Body of pancreas (tissue), 4 donors: Measurements from ENCODE around the gene RHBDF2. TPM values are rescaled to one million over a fixed set of nuclear protein-coding genes. Genes with fewer than 3 reads are reported as not detected.

ENCODE experiments used
- ATAC-seq: fragments of 150-250 bp; one replicate; pipeline ENCODE4 v1.9.1; 2016
- DNase-seq, 4 donors: peaks; one replicate each; pipeline ENCODE4 v3.0.0-alpha.2; 2019
- H3K27ac ChIP-seq, 4 donors: fragments of 200-600 bp; sonication (generic); 1 replicate in 3 of 4; 2 replicates in 1 of 4; pipeline versions ENCODE4 v1.5.1 to v1.6.1; 2016 to 2019; ENCODE audit warnings: mild to moderate bottlenecking in 1 of 4, mixed read lengths in 1 of 4, moderate library complexity in 1 of 4
- H3K27me3 ChIP-seq, 2 donors: fragments of 200-600 bp; sonication (generic); one replicate each; pipeline ENCODE4 v1.6.0; 2016; ENCODE audit warnings: mild to moderate bottlenecking in 1 of 2
- H3K36me3 ChIP-seq, 2 donors: fragments of 200-600 bp; sonication (generic); replicated peaks in 1 of 2; 2 replicates each; pipeline ENCODE4 v1.5.1; 2016; ENCODE audit warnings: low read depth in 2 of 2; ENCODE audit not compliant: insufficient read depth in 1 of 2
- H3K4me1 ChIP-seq: fragments of 200-600 bp; sonication (generic); one replicate; pipeline ENCODE4 v1.6.0; 2016
- H3K4me3 ChIP-seq, 2 donors: fragments of 200-600 bp; sonication (generic); 1 replicate in 1 of 2; 2 replicates in 1 of 2; pipeline ENCODE4 v1.5.1; 2016 to 2019
- H3K9me3 ChIP-seq, 3 donors: fragments of 200-600 bp; sonication (generic); 1 replicate in 2 of 3; 2 replicates in 1 of 3; pipeline ENCODE4 v1.5.1; 2016
- POLR2A ChIP-seq, 3 donors: fragments of 450-650 bp; IDR thresholded peaks; one replicate each; pipeline ENCODE4 v1.6.1; 2016; ENCODE audit warnings: antibody characterized with exemption in 3 of 3, mild to moderate bottlenecking in 2 of 3
- WGBS, 2 donors: methylation state at CpG; one replicate each; pipeline ENCODE4 v1.1.5; 2017; 5-methylcytosine and 5-hydroxymethylcytosine counted together
- intact Hi-C: fragments of 100-400 bp; cut with DNase I; formaldehyde crosslinking; loops from one replicate; pipeline ENCODE4 v1.15.1; 2023
- total RNA-seq, 2 donors: library from RNA; depleted of rRNA; stranded (reverse); fragments of >200 nt; gene quantifications; one replicate each; pipeline ENCODE4 v1.1.0, GENCODE V29; 2016
- TF ChIP-seq, protein P1 (sequence below), 7 experiments: fragments of 450-650 bp in 4 of 7; fragments of 200-600 bp in 3 of 7; sonication (generic) in 3 of 7; IDR thresholded peaks; one replicate each; pipeline ENCODE4 v1.5.1; 2016 to 2019; ENCODE audit warnings: antibody characterized with exemption in 7 of 7

The RHBDF2 gene
- total RNA-seq, 2 donors from 2014 or later: 23.1 to 48.1 TPM

DNA sequence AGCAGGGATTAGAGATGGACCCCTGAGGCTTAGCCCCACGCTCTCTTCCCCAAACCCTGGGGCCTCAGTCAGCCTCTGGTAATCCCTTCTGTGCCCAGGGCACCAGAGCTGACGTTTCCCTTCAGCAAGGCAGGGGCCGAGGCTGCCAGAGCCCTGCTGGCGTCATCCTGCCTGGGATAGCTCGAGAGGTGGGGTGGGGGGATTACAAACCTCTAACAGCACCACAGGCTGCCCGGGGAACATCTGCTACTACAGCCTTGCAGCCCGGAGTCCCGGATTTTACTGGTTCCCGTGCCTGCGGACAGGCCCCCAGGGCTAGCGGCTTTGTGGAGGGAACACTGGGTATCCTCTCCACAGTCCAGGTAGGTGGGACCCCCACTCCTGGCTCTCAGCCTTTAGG is 33.9 kb downstream of the RHBDF2 start, which contains the start of gene AANAT:
Gene AANAT (plus strand): TSS at position 238 of the 400 bp plus-strand sequence. CDS start 1,144 bp downstream, outside the sequence.
- H3K4me1 ChIP-seq: peaks cover 3% of the 10 kb centered on the region
- H3K36me3 ChIP-seq: peaks cover 0 to 9% of the 10 kb centered on the region in 2 donors
- H3K4me3 ChIP-seq: no peak within 1 kb of the TSS
- ATAC-seq (no peak), DNase-seq (no peak)
- intact Hi-C loops: loop anchor here (2.0 kb wide), 1 partner anchor 37 kb away; no protein-coding TSS in a partner anchor
- 69 to 100% methylated on average over 1 to 11 of the region's 11 CpGs for WGBS, 2 donors
- H3K27me3 ChIP-seq: no peaks in the 10 kb centered on the region
- TF ChIP-seq POLR2A (IDR thresholded peaks at IDR 0.05): no peak
- TF ChIP-seq, protein P1, sequence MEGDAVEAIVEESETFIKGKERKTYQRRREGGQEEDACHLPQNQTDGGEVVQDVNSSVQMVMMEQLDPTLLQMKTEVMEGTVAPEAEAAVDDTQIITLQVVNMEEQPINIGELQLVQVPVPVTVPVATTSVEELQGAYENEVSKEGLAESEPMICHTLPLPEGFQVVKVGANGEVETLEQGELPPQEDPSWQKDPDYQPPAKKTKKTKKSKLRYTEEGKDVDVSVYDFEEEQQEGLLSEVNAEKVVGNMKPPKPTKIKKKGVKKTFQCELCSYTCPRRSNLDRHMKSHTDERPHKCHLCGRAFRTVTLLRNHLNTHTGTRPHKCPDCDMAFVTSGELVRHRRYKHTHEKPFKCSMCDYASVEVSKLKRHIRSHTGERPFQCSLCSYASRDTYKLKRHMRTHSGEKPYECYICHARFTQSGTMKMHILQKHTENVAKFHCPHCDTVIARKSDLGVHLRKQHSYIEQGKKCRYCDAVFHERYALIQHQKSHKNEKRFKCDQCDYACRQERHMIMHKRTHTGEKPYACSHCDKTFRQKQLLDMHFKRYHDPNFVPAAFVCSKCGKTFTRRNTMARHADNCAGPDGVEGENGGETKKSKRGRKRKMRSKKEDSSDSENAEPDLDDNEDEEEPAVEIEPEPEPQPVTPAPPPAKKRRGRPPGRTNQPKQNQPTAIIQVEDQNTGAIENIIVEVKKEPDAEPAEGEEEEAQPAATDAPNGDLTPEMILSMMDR (IDR thresholded peaks at IDR 0.05): no peak
- H3K27ac ChIP-seq: no peak within 1 kb of the TSS
- no peaks in the 10 kb centered on the region for H3K9me3 ChIP-seq

DNA sequence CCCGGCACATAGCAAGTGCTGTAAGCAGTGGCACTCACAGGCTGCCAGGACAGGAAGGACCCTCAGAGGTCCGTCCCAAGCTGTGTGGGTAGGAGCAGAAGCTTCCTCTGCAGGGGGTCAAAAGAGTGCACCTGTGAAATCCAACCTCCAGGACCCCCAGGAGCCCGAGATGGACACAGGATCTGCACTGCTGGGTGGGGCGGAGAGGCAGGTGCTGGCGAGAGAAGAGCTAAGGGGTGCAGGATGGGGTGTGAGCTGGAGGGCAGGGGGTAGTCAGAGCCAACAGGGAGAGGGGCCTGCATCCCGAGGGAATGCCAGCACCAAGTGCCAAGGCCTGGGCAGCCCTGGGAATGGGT is 34.5 kb downstream of the RHBDF2 start:
- WGBS, 2 donors: 74 to 79% methylated on average over 6 of the region's 6 CpGs
- H3K4me1 ChIP-seq: peaks cover 3% of the 10 kb centered on the region
- no peaks in the 10 kb centered on the region for H3K27me3 ChIP-seq
- intact Hi-C loops: loop anchor here (2.0 kb wide), 1 partner anchor 38 kb away; no protein-coding TSS in a partner anchor
- no peaks in the 10 kb centered on the region for H3K9me3 ChIP-seq
- H3K4me3 ChIP-seq: no peak overlapping the region
- no peak overlapping the region for H3K27ac ChIP-seq
- TF ChIP-seq POLR2A (IDR thresholded peaks at IDR 0.05): no peak
- TF ChIP-seq, protein P1 (IDR thresholded peaks at IDR 0.05): no peak
- ATAC-seq (no peak), DNase-seq (no peak)
- H3K36me3 ChIP-seq: peaks cover 0 to 5% of the 10 kb centered on the region in 2 donors

DNA sequence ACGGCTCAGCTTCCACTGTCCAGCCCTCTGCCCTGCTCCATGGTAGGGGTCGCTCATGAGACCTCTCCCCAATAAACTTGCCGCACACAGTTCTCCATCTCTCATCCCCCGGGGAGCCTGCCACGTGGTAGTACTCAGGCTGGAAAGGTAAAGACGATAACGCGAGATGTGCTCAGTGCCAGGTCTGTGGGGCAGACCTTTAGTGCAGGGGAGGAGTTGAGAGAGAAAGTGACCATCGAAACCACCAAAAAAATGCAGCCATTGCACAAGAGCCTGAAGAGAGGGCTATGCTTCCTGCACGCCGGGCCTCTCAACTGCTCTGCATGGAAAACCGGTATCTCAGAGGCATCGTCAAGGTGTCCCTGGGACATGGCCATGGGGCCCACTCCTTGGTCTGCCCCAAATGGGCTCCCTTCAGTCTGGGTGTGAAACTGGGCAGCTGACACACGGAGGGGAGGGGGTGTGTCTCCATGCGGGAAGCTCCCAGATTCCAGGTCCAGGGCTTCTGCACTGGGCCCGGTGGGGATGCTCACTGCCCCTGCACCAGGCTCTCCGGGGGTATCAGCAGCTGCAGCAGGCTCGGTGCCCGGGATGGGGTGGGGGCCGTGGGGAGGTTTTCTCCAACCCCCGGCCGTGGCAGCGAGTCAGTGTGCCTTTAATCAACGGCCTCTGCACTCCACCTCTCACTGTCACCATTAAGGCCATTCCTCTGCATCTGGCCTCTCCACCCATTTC is 38.5 kb downstream of the RHBDF2 start:
- WGBS, 2 donors: 80 to 83% methylated on average over 22 to 24 of the region's 24 CpGs
- DNase-seq: no peak
- no peak overlapping the region for H3K27ac ChIP-seq

DNA sequence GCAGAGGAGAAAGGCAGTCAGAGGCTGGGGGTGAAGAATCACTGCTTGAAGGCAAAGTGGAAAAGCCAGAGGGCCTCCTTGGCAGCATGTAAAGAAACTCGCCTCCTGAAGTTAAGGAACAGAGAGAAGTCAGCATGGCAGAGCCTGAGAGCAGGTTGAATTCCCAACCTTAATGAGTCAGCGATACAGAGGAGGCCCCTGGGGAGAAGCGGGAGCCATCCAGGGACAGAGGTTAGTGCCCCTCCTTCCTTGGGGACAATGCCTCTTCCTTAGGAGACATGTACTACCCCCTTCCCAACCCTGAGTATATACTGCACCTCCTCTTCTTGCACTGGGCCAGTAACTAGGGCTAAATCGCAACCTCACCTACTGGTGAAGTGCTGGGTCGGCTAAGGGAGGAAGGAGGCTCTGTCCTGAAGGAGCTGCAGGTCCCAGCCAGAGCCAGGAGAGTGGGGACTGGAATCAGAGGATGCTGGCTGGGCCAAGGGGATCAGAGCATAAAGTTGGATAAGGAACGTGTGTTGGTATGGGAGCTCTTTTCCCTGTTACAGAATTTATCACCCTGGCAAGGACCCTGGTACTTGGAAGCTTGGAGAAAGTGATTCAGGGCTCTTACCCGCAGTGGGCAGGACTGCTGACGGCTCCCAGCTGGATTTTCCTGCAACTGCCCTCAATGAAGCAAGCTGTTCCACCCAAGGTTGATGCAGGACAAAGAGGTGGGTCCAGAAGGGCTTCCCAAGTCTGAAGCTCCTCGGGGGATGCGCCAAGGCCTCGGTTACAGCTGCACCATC is 39.3 kb downstream of the RHBDF2 start:
- TF ChIP-seq, protein P1 (IDR thresholded peaks at IDR 0.05): no peak
- TF ChIP-seq POLR2A (IDR thresholded peaks at IDR 0.05): no peak
- no peak overlapping the region for H3K27ac ChIP-seq
- H3K9me3 ChIP-seq: no peaks in the 10 kb centered on the region
- DNase-seq: no peak
- intact Hi-C loops: no loop called here
- H3K27me3 ChIP-seq: no peaks in the 10 kb centered on the region
- ATAC-seq: no peak
- H3K36me3 ChIP-seq: no peaks in the 10 kb centered on the region
- no peak overlapping the region for H3K4me3 ChIP-seq
- H3K4me1 ChIP-seq: peaks cover 17% of the 10 kb centered on the region
- WGBS, 2 donors: 78 to 83% methylated on average over 11 of the region's 11 CpGs

More for the DNA sequence above, 38.5 kb downstream of the RHBDF2 start:
- no peak for ATAC-seq
- no peaks in the 10 kb centered on the region for H3K36me3 ChIP-seq
- H3K4me3 ChIP-seq: no peak overlapping the region
- intact Hi-C loops: no loop called here
- H3K4me1 ChIP-seq: peaks cover 17% of the 10 kb centered on the region
- H3K9me3 ChIP-seq: no peaks in the 10 kb centered on the region
- H3K27me3 ChIP-seq: no peaks in the 10 kb centered on the region
- TF ChIP-seq POLR2A (IDR thresholded peaks at IDR 0.05): no peak
- TF ChIP-seq, protein P1 (IDR thresholded peaks at IDR 0.05): no peak
